HG03095 (cell line): Measurements from ENCODE around the gene GUCY2F.

Experiments
- ATAC-seq: cut with Tn5 transposase; IDR thresholded peaks from one replicate; pipeline ENCODE4 v1.9.1; 2021; ENCODE audit warnings: moderate library complexity; ENCODE audit not compliant: unreplicated experiment

Gene GUCY2F

GRCh38 chrX:109398061-109398460, 83.8 kb downstream of the GUCY2F start:
- no peak for ATAC-seq

- ATAC-seq, result no peak
Measured at GRCh38 chrX:109393859-109394258, 88.0 kb downstream of the GUCY2F start.

GRCh38 chrX:109392895-109393294, 89.0 kb downstream of the GUCY2F start:
- no peak for ATAC-seq

GRCh38 chrX:109390556-109390955, 91.3 kb downstream of the GUCY2F start:
- ATAC-seq, result no peak

- no peak for ATAC-seq
Measured at GRCh38 chrX:109389917-109390316, 92.0 kb downstream of the GUCY2F start.

- ATAC-seq, result no peak
Measured at GRCh38 chrX:109384699-109385098, 97.2 kb downstream of the GUCY2F start.

- no peak for ATAC-seq
Measured at GRCh38 chrX:109382332-109382731, 99.6 kb downstream of the GUCY2F start.

GRCh38 chrX:109378281-109378680, 103.6 kb downstream of the GUCY2F start:
- ATAC-seq, result no peak

- ATAC-seq, result no peak
Measured at GRCh38 chrX:109374262-109374960, 107.5 kb downstream of the GUCY2F start.

- no peak for ATAC-seq
Measured at GRCh38 chrX:109373468-109373867, 108.4 kb downstream of the GUCY2F start.

GRCh38 chrX:109372716-109373115, 109.2 kb downstream of the GUCY2F start:
- no peak for ATAC-seq

- no peak for ATAC-seq
Measured at GRCh38 chrX:109372291-109372690, 109.6 kb downstream of the GUCY2F start.

GRCh38 chrX:109362101-109362500, 119.8 kb downstream of the GUCY2F start:
- no peak for ATAC-seq

GRCh38 chrX:109360301-109360700, 121.6 kb downstream of the GUCY2F start:
- no peak for ATAC-seq

GRCh38 chrX:109357706-109358105, 124.2 kb downstream of the GUCY2F start:
- ATAC-seq, result no peak

GRCh38 chrX:109356684-109357083, 125.2 kb downstream of the GUCY2F start:
- ATAC-seq, result no peak

- ATAC-seq, result no peak
Measured at GRCh38 chrX:109352066-109352588, 129.8 kb downstream of the GUCY2F start.

- no peak for ATAC-seq
Measured at GRCh38 chrX:109351557-109351956, 130.3 kb downstream of the GUCY2F start.

- no peak for ATAC-seq
Measured at GRCh38 chrX:109350551-109350950, 131.3 kb downstream of the GUCY2F start.

GRCh38 chrX:109350051-109350450, 131.8 kb downstream of the GUCY2F start:
- ATAC-seq, result no peak

- no peak for ATAC-seq
Measured at GRCh38 chrX:109347632-109348031, 134.3 kb downstream of the GUCY2F start.

- ATAC-seq, result no peak
Measured at GRCh38 chrX:109346491-109346890, 135.4 kb downstream of the GUCY2F start.

- no peak for ATAC-seq
Measured at GRCh38 chrX:109345856-109346255, 136.0 kb downstream of the GUCY2F start.
